IMR-90 (cell line): Measurements from ENCODE around the gene GPR183.

ENCODE experiments used
- BHLHE40 ChIP-seq: fragments of 150-350 bp; IDR thresholded peaks from 2 replicates; pipeline ENCODE4 v1.6.1; 2016; ENCODE audit warnings: mild to moderate bottlenecking, low read depth, low read length
- MAFK ChIP-seq: IDR thresholded peaks from 2 replicates; pipeline ENCODE4 v1.6.1; 2012; ENCODE audit warnings: low read depth, low read length, improper control_type of control experiment
- MXI1 ChIP-seq: IDR thresholded peaks from 2 replicates; pipeline ENCODE4 v1.6.1; 2012; ENCODE audit warnings: low read depth, mild to moderate bottlenecking, low read length, moderate library complexity, borderline replicate concordance
- POLR2A ChIP-seq: IDR thresholded peaks from 2 replicates; pipeline ENCODE4 v1.6.1; 2012; ENCODE audit warnings: mild to moderate bottlenecking, low read depth, low read length
- RFX5 ChIP-seq: IDR thresholded peaks from 2 replicates; pipeline ENCODE4 v1.8.0; 2012; ENCODE audit warnings: low read depth, mild to moderate bottlenecking, low read length, moderate library complexity
- SMC3 ChIP-seq: fragments of 150-350 bp; IDR thresholded peaks from 2 replicates; pipeline ENCODE4 v1.6.1; 2016; ENCODE audit warnings: low read depth, mild to moderate bottlenecking, antibody characterized with exemption, low read length, moderate library complexity
- TF ChIP-seq, protein P1 (sequence below): conservative IDR thresholded peaks from 2 replicates; pipeline ENCODE4 v1.5.1; 2012; ENCODE audit warnings: mild to moderate bottlenecking, low read depth, low read length, improper control_type of control experiment
- TF ChIP-seq, protein P2 (sequence below): fragments of 150-350 bp; IDR thresholded peaks from 2 replicates; pipeline ENCODE4 v1.6.1; 2017; ENCODE audit warnings: mild to moderate bottlenecking, antibody characterized with exemption, low read length, low read depth

DNA sequence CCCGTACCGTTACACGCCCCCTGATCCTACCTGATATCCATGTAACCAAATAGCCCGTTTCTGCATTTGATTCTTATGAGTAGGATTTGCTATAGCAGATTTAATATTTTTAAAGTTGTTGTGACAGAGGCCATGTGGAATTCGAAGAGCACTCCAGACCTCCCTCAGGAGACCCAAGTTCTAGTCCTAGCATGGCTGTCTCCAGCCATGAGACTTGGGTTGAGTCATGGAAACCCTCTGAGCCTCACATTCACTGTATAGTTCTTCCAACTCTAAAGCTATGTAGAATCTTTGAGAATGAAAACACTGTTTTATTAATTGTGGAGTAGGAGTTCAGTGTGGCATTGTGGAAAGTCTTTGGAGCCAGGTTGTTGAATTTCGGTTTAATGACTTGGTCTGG is 8.0 kb upstream of the GPR183 start:
- TF ChIP-seq, protein P1, sequence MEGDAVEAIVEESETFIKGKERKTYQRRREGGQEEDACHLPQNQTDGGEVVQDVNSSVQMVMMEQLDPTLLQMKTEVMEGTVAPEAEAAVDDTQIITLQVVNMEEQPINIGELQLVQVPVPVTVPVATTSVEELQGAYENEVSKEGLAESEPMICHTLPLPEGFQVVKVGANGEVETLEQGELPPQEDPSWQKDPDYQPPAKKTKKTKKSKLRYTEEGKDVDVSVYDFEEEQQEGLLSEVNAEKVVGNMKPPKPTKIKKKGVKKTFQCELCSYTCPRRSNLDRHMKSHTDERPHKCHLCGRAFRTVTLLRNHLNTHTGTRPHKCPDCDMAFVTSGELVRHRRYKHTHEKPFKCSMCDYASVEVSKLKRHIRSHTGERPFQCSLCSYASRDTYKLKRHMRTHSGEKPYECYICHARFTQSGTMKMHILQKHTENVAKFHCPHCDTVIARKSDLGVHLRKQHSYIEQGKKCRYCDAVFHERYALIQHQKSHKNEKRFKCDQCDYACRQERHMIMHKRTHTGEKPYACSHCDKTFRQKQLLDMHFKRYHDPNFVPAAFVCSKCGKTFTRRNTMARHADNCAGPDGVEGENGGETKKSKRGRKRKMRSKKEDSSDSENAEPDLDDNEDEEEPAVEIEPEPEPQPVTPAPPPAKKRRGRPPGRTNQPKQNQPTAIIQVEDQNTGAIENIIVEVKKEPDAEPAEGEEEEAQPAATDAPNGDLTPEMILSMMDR: no peak
- TF ChIP-seq SMC3: no peak
- no peak for TF ChIP-seq MAFK
- TF ChIP-seq POLR2A: no peak
- TF ChIP-seq, protein P2, sequence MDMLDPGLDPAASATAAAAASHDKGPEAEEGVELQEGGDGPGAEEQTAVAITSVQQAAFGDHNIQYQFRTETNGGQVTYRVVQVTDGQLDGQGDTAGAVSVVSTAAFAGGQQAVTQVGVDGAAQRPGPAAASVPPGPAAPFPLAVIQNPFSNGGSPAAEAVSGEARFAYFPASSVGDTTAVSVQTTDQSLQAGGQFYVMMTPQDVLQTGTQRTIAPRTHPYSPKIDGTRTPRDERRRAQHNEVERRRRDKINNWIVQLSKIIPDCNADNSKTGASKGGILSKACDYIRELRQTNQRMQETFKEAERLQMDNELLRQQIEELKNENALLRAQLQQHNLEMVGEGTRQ: no peak
- no peak for TF ChIP-seq RFX5
- no peak for TF ChIP-seq BHLHE40
- TF ChIP-seq MXI1: no peak
